GM12874 (cell line): Measurements from ENCODE around the gene HERC3.

ENCODE experiments used
- TF ChIP-seq, protein P1 (sequence below): IDR thresholded peaks from 2 replicates; pipeline ENCODE4 v1.5.1; 2011; ENCODE audit warnings: low read depth, mild to moderate bottlenecking, control low read depth, low read length, moderate library complexity; ENCODE audit not compliant: insufficient read depth

The HERC3 gene

GRCh38 chr4:88610771-88611170, 18.5 kb downstream of the HERC3 start:
- TF ChIP-seq, protein P1, sequence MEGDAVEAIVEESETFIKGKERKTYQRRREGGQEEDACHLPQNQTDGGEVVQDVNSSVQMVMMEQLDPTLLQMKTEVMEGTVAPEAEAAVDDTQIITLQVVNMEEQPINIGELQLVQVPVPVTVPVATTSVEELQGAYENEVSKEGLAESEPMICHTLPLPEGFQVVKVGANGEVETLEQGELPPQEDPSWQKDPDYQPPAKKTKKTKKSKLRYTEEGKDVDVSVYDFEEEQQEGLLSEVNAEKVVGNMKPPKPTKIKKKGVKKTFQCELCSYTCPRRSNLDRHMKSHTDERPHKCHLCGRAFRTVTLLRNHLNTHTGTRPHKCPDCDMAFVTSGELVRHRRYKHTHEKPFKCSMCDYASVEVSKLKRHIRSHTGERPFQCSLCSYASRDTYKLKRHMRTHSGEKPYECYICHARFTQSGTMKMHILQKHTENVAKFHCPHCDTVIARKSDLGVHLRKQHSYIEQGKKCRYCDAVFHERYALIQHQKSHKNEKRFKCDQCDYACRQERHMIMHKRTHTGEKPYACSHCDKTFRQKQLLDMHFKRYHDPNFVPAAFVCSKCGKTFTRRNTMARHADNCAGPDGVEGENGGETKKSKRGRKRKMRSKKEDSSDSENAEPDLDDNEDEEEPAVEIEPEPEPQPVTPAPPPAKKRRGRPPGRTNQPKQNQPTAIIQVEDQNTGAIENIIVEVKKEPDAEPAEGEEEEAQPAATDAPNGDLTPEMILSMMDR: no peak

DNA sequence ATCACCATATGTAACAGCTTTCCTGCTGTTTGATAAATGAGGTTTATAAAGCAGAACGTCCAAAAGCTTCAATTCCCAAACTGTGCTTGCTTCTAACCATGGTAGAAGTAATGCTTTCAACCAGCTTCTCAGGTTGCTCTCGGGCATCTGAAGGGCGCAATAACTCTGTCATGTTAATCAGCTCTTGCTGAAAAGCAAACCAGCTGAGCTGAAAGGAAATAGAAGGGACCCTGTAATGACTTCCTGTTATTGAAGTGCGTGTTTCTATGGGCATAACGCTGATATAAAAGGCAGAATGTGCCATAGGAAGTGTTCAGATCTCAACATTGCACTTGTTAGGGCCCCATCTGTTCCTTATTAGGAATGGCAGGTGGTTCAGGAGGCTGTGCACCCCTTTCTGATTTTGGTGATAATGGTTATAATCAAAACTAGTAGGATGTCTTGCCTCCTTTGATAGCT, 21.2 kb downstream of the HERC3 start:
- TF ChIP-seq, protein P1: no peak

GRCh38 chr4:88614058-88614457, 21.8 kb downstream of the HERC3 start:
- TF ChIP-seq, protein P1: no peak

GRCh38 chr4:88616275-88617150, 24.2 kb downstream of the HERC3 start:
- TF ChIP-seq, protein P1: no peak

DNA sequence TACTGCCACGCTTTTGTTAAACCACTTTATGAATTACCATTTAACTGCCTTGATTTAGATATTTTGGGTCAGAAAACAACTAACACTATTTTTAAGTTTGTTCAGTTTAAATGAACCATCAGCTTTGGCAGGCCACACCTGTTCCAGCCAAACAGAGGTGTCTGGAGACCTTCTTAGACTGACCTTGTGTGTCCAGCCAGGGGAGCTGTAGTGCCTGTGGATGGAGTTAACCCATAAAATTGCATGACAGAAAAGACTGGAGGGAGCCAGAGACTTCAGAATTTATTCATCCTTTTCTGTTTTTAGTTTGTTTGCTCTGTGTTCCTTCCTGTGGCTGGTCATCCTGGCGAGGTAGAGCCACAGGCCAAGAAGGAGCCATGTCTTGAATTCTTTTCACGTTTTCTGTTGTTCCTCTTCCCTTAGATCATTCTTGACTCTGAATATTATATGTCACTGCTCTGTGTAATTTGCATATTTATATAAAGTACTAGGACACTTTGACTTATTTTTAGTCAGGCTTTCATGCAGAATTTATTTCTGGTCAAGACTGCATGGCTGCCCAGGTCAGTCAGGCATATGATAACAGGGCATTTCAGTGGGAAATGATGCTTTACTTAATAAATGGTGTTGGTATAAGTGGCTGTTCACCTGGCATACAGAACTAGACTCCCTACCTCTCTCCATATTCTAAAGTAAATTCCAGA, 26.7 kb downstream of the HERC3 start:
- TF ChIP-seq, protein P1: no peak

DNA sequence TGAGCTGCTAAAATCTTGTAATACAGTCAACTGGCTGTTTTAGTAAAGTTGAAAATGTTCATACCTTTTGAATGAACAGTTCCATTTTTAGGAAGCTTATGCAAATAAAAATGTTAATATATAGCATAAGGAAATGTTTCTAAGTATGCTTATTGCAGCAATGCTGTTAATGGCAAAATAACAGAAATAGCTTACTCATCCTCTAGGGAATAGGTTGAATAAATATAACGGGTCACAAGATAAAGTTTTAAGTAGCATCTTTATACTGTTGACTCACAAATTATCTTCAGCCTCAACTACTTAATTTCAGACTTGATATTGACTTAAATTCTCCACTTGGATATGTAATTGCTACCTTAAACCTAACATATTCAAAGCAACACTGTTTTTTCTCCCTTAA, 27.7 kb downstream of the HERC3 start:
- TF ChIP-seq, protein P1: no peak

DNA sequence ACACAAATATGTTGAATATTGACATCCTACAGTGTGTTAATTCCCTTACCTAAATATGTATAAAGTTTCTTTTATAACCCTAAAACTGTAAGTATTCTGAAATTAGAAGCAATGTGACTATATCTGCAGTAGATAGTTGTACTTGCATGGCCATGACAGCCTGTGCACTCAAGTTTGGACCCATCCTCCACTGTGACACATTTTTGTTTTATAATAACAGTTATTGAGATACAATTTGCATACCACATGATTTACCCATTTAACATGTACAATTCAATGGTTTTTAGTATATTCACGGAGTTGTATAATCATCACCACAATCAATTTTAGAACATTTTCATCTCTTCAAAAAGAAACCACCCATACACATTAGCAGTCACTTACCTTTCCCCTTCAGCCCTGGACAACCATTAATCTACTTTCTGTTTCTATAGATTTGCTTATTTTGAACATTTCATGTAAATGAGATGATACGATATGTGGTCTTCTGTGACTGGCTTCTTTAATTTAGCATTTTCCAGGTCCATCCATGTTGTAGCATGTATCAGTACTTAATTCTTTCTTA, 29.6 kb downstream of the HERC3 start:
- TF ChIP-seq, protein P1: no peak
